Endothelial cell of umbilical vein (primary cell): Measurements from ENCODE around the gene SLC5A4. TPM values are rescaled to one million over a fixed set of nuclear protein-coding genes. Genes with fewer than 3 reads are reported as not detected.

Experiments
- BruUV-seq: library from RNA; stranded (reverse); fragments of 400-500 nt; replicated peaks from 2 replicates; lab custom pipeline; 2021; lab: Mats Ljungman, UMichigan
- CTCF ChIA-PET: fragments of 300-600, 350-600 bp; sonication (Branson Sonifier 250); formaldehyde crosslinking; loops from one replicate; lab custom pipeline; 2021; ENCODE audit warnings: antibody characterized with exemption, inconsistent platforms; lab: Charles Lee
- POLR2A ChIA-PET: fragments of 300-600, 350-600 bp; sonication (Branson Sonifier 250); formaldehyde crosslinking; loops from one replicate; lab custom pipeline; 2021; ENCODE audit warnings: antibody characterized with exemption, inconsistent platforms; lab: Charles Lee
- DNase-seq: peaks from one replicate; pipeline ENCODE4 v3.0.0-alpha.2; 2011; ENCODE audit warnings: low read depth, low spot score
- FAIRE-seq: peaks from 2 replicates; lab custom pipeline; 2011; peaks lifted over from hg19 to GRCh38; lab: Jason Lieb, UNC
- H2AFZ ChIP-seq: 2 replicates; pipeline ENCODE4 v1.6.0; 2012; ENCODE audit warnings: low read depth, low read length, control low read depth, inconsistent platforms
- H3K27ac ChIP-seq: 2 replicates; pipeline ENCODE4 v1.5.1; 2011; ENCODE audit warnings: low read depth, mild to moderate bottlenecking, control low read depth, low read length, moderate library complexity; ENCODE audit not compliant: insufficient read depth
- H3K27me3 ChIP-seq, 2 experiments: 2 replicates each; pipeline versions ENCODE4 v1.6.0 to v1.6.1; 2011; ENCODE audit warnings: low read length in 2 of 2, mixed read lengths in 1 of 2; ENCODE audit not compliant: control insufficient read depth in 2 of 2, insufficient read depth in 2 of 2
- H3K36me3 ChIP-seq, 2 experiments: 2 replicates in 1 of 2; 3 replicates in 1 of 2; pipeline ENCODE4 v1.5.1; 2011; ENCODE audit warnings: low read length in 2 of 2, mild to moderate bottlenecking in 1 of 2, moderate library complexity in 1 of 2; ENCODE audit not compliant: control insufficient read depth in 2 of 2, insufficient read depth in 2 of 2; ENCODE audit errors: extremely low read depth in 1 of 2
- H3K4me1 ChIP-seq: 3 replicates; pipeline ENCODE4 v1.5.1; 2011; ENCODE audit warnings: mild to moderate bottlenecking, low read length; ENCODE audit not compliant: control insufficient read depth, insufficient read depth; ENCODE audit errors: extremely low read depth
- H3K4me2 ChIP-seq: 2 replicates; pipeline ENCODE4 v1.6.1; 2011; ENCODE audit warnings: low read length, control low read depth, mixed read lengths; ENCODE audit not compliant: insufficient read depth
- H3K4me3 ChIP-seq, 3 experiments: fragments of 200-600 bp in 1 of 3; sonication (generic), shearing (Covaris generic) in 1 of 3; replicated peaks in 1 of 3; 2 replicates each; pipeline ENCODE4 v1.5.1; 2011 to 2016; ENCODE audit warnings: control low read depth in 3 of 3, low read length in 3 of 3, mild to moderate bottlenecking in 2 of 3, inconsistent platforms in 1 of 3, low read depth in 1 of 3, moderate library complexity in 1 of 3; ENCODE audit not compliant: insufficient read depth in 1 of 3
- H3K79me2 ChIP-seq: 2 replicates; pipeline ENCODE4 v1.6.0; 2012; ENCODE audit warnings: low read length, inconsistent platforms; ENCODE audit not compliant: control insufficient read depth, insufficient read depth
- H3K9ac ChIP-seq: replicated peaks from 2 replicates; pipeline ENCODE3; 2011; ENCODE audit warnings: low read length, control low read depth; ENCODE audit not compliant: insufficient read depth; ENCODE audit errors: extremely low read depth
- H3K9me1 ChIP-seq: replicated peaks from 3 replicates; pipeline ENCODE4 v1.6.0; 2011; ENCODE audit warnings: mild to moderate bottlenecking, low read length; ENCODE audit not compliant: control insufficient read depth, insufficient read depth; ENCODE audit errors: extremely low read depth
- H3K9me3 ChIP-seq: replicated peaks from 2 replicates; pipeline ENCODE4 v1.5.1; 2012; ENCODE audit warnings: low read length, inconsistent platforms; ENCODE audit not compliant: control insufficient read depth, insufficient read depth
- H4K20me1 ChIP-seq: replicated peaks from 2 replicates; pipeline ENCODE3; 2011; ENCODE audit warnings: mild to moderate bottlenecking, low read length; ENCODE audit not compliant: control insufficient read depth, insufficient read depth; ENCODE audit errors: extremely low read depth
- CTCF ChIP-seq, 2 donors: IDR thresholded peaks; 1 replicate in 1 of 2; 2 replicates in 1 of 2; pipeline ENCODE4 v1.5.1; 2011; ENCODE audit warnings: low read length in 2 of 2, mild to moderate bottlenecking in 2 of 2, moderate library complexity in 2 of 2, control low read depth in 1 of 2, inconsistent platforms in 1 of 2, low read depth in 1 of 2; ENCODE audit not compliant: insufficient read depth in 1 of 2; ENCODE audit errors: extremely low read depth in 1 of 2
- EZH2 ChIP-seq: IDR thresholded peaks from 2 replicates; pipeline ENCODE4 v1.6.1; 2012; ENCODE audit warnings: borderline replicate concordance, low read depth, mild to moderate bottlenecking, moderate library complexity, low read length, inconsistent platforms; ENCODE audit not compliant: severe bottlenecking
- FOS ChIP-seq: IDR thresholded peaks from 2 replicates; pipeline ENCODE4 v1.6.1; 2011; ENCODE audit warnings: mild to moderate bottlenecking, low read length, moderate library complexity, borderline replicate concordance; ENCODE audit not compliant: insufficient read depth
- GATA2 ChIP-seq: IDR thresholded peaks from 2 replicates; pipeline ENCODE4 v1.7.0; 2011; ENCODE audit warnings: low read depth, mild to moderate bottlenecking, moderate library complexity, mixed read lengths, low read length; ENCODE audit not compliant: insufficient read length, insufficient read depth
- JUN ChIP-seq: IDR thresholded peaks from 2 replicates; pipeline ENCODE4 v1.6.1; 2011; ENCODE audit warnings: borderline replicate concordance, low read depth; ENCODE audit not compliant: insufficient read length, insufficient read depth
- MAX ChIP-seq: IDR thresholded peaks from 2 replicates; pipeline ENCODE4 v1.6.1; 2011; ENCODE audit not compliant: insufficient read depth, insufficient read length
- MYC ChIP-seq: IDR thresholded peaks from one replicate; pipeline ENCODE4 v1.6.1; 2011; ENCODE audit warnings: mild to moderate bottlenecking, low read depth, low read length
- POLR2A ChIP-seq: IDR thresholded peaks from 2 replicates; pipeline ENCODE4 v1.6.1; 2012; ENCODE audit warnings: low read depth, mild to moderate bottlenecking, control low read depth, low read length
- POLR2AphosphoS5 ChIP-seq: IDR thresholded peaks from 2 replicates; pipeline ENCODE4 v1.6.1; 2012; ENCODE audit warnings: low read depth, mild to moderate bottlenecking, control low read depth, low read length, moderate library complexity; ENCODE audit not compliant: insufficient read depth
- dilution Hi-C: fragments of 300-500 bp; cut with MboI; formaldehyde crosslinking; loops from one replicate; pipeline ENCODE4 v1.15.0; 2019; ENCODE audit warnings: low sequenced_read_pairs; ENCODE audit not compliant: extremely low pct_ligation_motif_present
- intact Hi-C: fragments of 100-400 bp; cut with micrococcal nuclease; formaldehyde crosslinking; loops from one replicate; pipeline ENCODE4 v1.10.0; 2022
- polyA plus RNA-seq, 4 experiments: library from polyadenylated mRNA; depleted of rRNA in 3 of 4; stranded (reverse) in 3 of 4; unstranded in 1 of 4; fragments of >200 nt; gene quantifications; 2 replicates each; pipeline versions ENCODE4 v1.2.1 to v1.2.3, GENCODE V29; 2011 to 2012; ENCODE audit warnings: missing spikeins in 1 of 4
- total RNA-seq: library from RNA; stranded (reverse); gene quantifications from 2 replicates; pipeline ENCODE4 v1.2.3, GENCODE V29; 2021

Gene SLC5A4
- total and polyA plus RNA-seq, 2 donors (not counting 3 experiments of a cell fraction or from before 2014, with no cell fraction given) = 1.5 to 2.8 TPM

GRCh38 chr22:32240461-32240860 is 14.7 kb downstream of the SLC5A4 start:
- ChIA-PET CTCF (no interaction called here), POLR2A (no interaction called here)
- Histone ChIP-seq H3K27ac (no peak overlapping the region), H3K9me1 (no peaks in the 10 kb centered on the region), H4K20me1 (no peaks in the 10 kb centered on the region), H3K27me3 (no peaks in the 10 kb centered on the region), H3K79me2 (no peaks in the 10 kb centered on the region), H3K9ac (no peak overlapping the region), H3K36me3 (no peaks in the 10 kb centered on the region), H2AFZ (no peak overlapping the region), H3K4me3 (no peak overlapping the region), H3K9me3 (no peaks in the 10 kb centered on the region), H3K4me2 (no peak overlapping the region), H3K4me1 (no peaks in the 10 kb centered on the region)
- no TSS peak for BruUV-seq
- TF ChIP-seq MAX (no peak), POLR2A (no peak), CTCF (IDR thresholded peaks at IDR 0.05; ENCODE audit: extremely low read depth in 1 of 2, insufficient read depth in 1 of 2, low read depth in 1 of 2, low read length in 2 of 2) (no peak), GATA2 (no peak), FOS (no peak), POLR2AphosphoS5 (no peak), MYC (no peak), JUN (no peak), EZH2 (no peak)
- dilution Hi-C loops (no loop called here), intact Hi-C loops (no loop called here)
- FAIRE-seq (no peak), DNase-seq (no peak)
